Effector memory CD8-positive, alpha-beta T cell (primary cell): ENCODE results near the gene MTA1.

Experiments used
- ATAC-seq: fragments of 150-1000 bp; cut with Tn5 transposase; replicated peaks from 2 replicates; pipeline ENCODE4 v1.10.0; 2021; ENCODE audit warnings: mild to moderate bottlenecking, moderate library complexity
- DNase-seq, 3 experiments: peaks; one replicate each; pipeline ENCODE4 v3.0.0; 2021
- H3K27ac Mint-ChIP-seq, 2 donors: one replicate each; pipeline ENCODE4 v1.8.0; 2022; ENCODE audit warnings: mild to moderate bottlenecking in 2 of 2, mixed read lengths in 2 of 2, moderate library complexity in 2 of 2
- H3K27me3 Mint-ChIP-seq, 2 donors: one replicate each; pipeline ENCODE4 v1.8.0; 2022; ENCODE audit warnings: mixed read lengths in 2 of 2
- H3K36me3 Mint-ChIP-seq: one replicate; pipeline ENCODE4 v1.8.0; 2022; ENCODE audit warnings: mild to moderate bottlenecking, moderate library complexity, mixed read lengths; ENCODE audit not compliant: insufficient read depth
- H3K4me1 Mint-ChIP-seq, 2 donors: one replicate each; pipeline ENCODE4 v1.8.0; 2022; ENCODE audit warnings: low read depth in 2 of 2, mixed read lengths in 2 of 2
- H3K4me3 Mint-ChIP-seq, 2 donors: one replicate each; pipeline ENCODE4 v1.8.0; 2022; ENCODE audit warnings: mild to moderate bottlenecking in 2 of 2, mixed read lengths in 2 of 2, moderate library complexity in 2 of 2
- H3K9me3 Mint-ChIP-seq, 2 donors: one replicate each; pipeline ENCODE4 v1.8.0; 2022; ENCODE audit warnings: mixed read lengths in 2 of 2
- total RNA-seq, 9 experiments: gene quantifications; one replicate each; lab custom pipeline; 2026; lab: John Stamatoyannopoulos, UW

MTA1 gene
- 45.7 to 112 (median 77.0) reads per million in 9 experiments for total RNA-seq

DNA sequence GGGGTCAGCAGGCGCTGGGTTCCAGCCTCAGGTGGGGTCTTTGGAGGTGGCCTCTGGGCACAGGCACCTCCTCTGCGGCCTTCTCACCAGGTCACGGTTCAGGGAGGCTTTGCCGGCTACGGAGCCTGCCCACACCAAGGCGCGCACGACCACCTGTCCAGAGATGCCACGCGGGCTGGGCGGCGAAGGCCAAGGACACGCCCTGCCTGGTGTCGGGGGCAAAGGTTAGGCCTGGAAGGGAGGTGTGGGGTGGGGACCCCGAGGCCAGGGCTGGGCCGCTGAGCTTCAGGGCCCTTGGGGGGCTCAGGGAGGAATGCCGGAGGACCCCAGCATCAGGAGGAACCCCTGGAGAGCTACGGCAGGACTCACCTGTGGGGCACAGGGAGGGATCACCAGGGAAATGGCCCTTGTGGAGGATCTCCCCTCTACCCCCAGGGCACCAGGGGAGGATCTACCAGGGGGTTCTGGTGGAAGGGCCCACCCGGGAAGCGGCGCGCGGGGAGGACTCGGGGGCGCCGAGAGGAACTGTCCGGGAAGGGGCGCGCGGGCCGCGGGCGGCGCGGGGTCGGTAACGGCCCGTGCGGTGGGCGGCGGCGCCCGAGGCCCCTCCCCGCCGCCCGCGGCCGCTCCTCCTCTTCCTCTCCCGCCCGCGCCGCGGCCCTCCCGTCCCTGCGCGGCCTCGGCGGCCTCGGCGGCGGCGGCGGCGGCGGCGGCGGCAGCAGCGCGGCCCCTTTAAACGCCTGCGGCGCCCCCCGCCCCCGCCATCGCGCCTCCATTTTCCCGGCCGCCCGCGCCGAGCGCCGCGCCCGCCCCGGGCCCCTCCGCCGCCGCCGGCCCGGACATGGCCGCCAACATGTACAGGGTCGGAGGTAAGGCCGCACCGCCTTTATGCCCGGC is at the start of gene MTA1:
Gene MTA1 (plus strand): TSS at position 633 of the 897 bp plus-strand sequence. CDS start 209 bp downstream, at position 842.
- Mint-ChIP-seq H3K27me3 (no peaks in the 10 kb centered on the region), H3K4me1 (peaks cover 28 to 30% of the 10 kb centered on the region in 2 donors), H3K27ac (peak within 1 kb of the TSS; percentile 91 to 93), H3K9me3 (no peaks in the 10 kb centered on the region), H3K36me3 (peaks cover 3% of the 10 kb centered on the region), H3K4me3 (peak within 1 kb of the TSS; percentile 86 to 93)
- ATAC-seq, result peak; percentile 63
- DNase-seq, result peak in 2 of 3 experiments; percentile 27 to 36

DNA sequence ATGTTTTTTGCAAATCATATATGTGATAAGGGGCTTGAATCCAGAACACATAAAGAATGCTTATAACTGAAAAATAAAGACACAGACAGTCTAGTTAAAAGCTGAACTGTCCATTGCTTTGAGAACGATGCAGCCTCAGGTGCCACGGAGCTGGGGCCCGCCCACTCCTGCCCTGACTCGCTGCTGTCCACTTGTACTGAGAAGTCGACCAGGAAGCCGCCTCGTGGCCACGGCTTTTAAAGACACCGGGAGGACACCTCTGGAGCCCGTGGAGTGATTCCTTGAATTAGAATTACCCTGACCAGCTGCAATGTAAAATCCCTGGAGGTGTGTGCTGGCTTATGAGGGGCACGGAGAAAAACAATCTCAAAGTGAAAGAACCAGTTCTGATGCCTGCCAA is 45.2 kb upstream of the MTA1 start:
- Mint-ChIP-seq H3K9me3 (no peaks in the 10 kb centered on the region), H3K27me3 (no peaks in the 10 kb centered on the region), H3K4me3 (no peak overlapping the region), H3K27ac (no peak overlapping the region), H3K36me3 (no peaks in the 10 kb centered on the region), H3K4me1 (peaks cover 8 to 11% of the 10 kb centered on the region in 2 donors)
- ATAC-seq (no peak), DNase-seq (no peak)

GRCh38 chr14:105375635-105376057 is 44.0 kb upstream of the MTA1 start:
- H3K27ac Mint-ChIP-seq, result peak overlapping the region; percentile 32 to 51
- H3K27me3 Mint-ChIP-seq, result no peaks in the 10 kb centered on the region
- no peak for DNase-seq
- peaks cover 8 to 11% of the 10 kb centered on the region in 2 donors for H3K4me1 Mint-ChIP-seq
- ATAC-seq, result peak; percentile 56
- no peaks in the 10 kb centered on the region for H3K9me3 Mint-ChIP-seq
- H3K36me3 Mint-ChIP-seq, result no peaks in the 10 kb centered on the region
- no peak overlapping the region for H3K4me3 Mint-ChIP-seq

DNA sequence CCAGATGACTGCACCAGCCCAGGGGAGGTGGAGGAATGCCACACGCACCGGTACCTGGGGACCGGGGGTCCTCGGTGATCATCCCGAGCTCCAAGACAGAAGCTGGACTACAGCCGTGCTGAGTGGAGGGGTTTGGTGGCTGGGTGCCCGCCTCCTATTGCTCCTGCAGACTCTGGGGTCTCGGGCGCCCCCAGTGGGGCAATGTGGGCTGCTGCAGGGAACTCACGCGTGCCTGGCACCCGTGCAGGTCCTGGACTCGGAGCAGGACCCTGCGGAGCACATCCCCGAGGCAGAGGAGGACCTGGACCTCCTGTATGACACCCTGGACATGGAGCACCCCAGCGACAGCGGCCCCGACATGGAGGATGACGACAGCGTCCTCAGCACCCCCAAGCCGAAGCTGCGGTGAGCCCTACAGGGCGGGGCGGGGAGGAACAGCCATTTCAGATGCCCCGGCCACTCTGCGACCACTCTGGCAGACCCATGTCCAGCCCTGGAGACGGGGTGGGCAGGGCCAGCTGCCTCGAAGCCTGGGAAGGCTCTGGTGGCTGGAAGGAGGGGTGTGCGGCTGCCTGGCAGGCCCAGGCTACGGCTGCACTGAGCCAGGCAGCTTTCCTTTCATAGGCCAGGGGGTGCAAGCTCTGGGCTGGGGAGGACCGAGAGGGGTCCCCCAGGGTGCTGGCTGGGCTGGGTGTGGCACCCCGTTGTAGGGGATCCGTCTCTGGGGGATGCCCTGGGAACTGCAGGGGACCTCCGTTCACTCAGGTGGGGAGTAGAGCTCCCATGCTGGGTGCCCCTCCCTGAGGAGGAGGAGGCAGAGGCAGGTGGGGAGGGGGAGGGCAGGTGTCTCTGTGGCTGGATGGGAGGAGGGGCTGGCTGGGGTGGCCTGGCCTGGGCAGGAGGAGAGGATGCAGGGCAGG is 42.8 kb upstream of the MTA1 start:
- peaks cover 8 to 9% of the 10 kb centered on the region in 2 donors for H3K4me1 Mint-ChIP-seq
- H3K4me3 Mint-ChIP-seq, result no peak overlapping the region
- H3K36me3 Mint-ChIP-seq, result no peaks in the 10 kb centered on the region
- peak overlapping the region in 1 of 2 donors; percentile 51 for H3K27ac Mint-ChIP-seq
- ATAC-seq (no peak), DNase-seq (no peak)
- no peaks in the 10 kb centered on the region for H3K9me3 Mint-ChIP-seq
- H3K27me3 Mint-ChIP-seq, result no peaks in the 10 kb centered on the region

- Mint-ChIP-seq H3K27me3 (no peaks in the 10 kb centered on the region), H3K9me3 (no peaks in the 10 kb centered on the region), H3K4me3 (no peak overlapping the region), H3K4me1 (peaks cover 8 to 9% of the 10 kb centered on the region in 2 donors), H3K36me3 (no peaks in the 10 kb centered on the region), H3K27ac (no peak overlapping the region)
- ATAC-seq (no peak), DNase-seq (no peak)
These were observed 42.0 kb upstream of the MTA1 start for GRCh38 chr14:105377555-105378182.

DNA sequence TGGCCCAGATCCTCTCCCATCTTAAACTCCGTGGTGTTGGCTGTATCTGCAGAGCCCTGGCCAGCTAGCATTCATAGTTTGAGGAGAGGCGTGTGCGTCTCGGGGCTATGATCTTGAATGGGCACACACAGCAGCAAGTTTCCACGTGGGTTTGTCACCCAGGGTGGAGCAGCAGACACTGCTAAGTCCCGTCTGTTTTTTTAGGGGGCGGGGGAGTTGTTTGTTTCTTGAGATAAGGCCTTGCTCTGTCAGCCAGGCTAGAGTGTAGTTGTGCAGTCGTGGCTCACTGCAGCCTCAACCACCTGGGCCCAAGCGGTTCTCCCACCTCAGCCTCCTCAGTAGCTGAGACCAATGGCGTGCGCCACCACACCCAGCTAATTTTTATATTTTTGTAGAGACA is 41.4 kb upstream of the MTA1 start:
- H3K9me3 Mint-ChIP-seq, result no peaks in the 10 kb centered on the region
- no peak overlapping the region for H3K4me3 Mint-ChIP-seq
- DNase-seq, result no peak
- no peak for ATAC-seq
- peak overlapping the region in 1 of 2 donors; percentile 31 for H3K27ac Mint-ChIP-seq
- no peaks in the 10 kb centered on the region for H3K27me3 Mint-ChIP-seq
- peaks cover 8 to 9% of the 10 kb centered on the region in 2 donors for H3K4me1 Mint-ChIP-seq
- no peaks in the 10 kb centered on the region for H3K36me3 Mint-ChIP-seq

GRCh38 chr14:105378873-105379685 is 40.5 kb upstream of the MTA1 start:
- H3K4me1 Mint-ChIP-seq, result peaks cover 8 to 9% of the 10 kb centered on the region in 2 donors
- DNase-seq, result no peak
- no peaks in the 10 kb centered on the region for H3K36me3 Mint-ChIP-seq
- ATAC-seq, result no peak
- no peaks in the 10 kb centered on the region for H3K9me3 Mint-ChIP-seq
- H3K27me3 Mint-ChIP-seq, result no peaks in the 10 kb centered on the region
- peak overlapping the region in 1 of 2 donors; percentile 31 for H3K27ac Mint-ChIP-seq
- no peak overlapping the region for H3K4me3 Mint-ChIP-seq

DNA sequence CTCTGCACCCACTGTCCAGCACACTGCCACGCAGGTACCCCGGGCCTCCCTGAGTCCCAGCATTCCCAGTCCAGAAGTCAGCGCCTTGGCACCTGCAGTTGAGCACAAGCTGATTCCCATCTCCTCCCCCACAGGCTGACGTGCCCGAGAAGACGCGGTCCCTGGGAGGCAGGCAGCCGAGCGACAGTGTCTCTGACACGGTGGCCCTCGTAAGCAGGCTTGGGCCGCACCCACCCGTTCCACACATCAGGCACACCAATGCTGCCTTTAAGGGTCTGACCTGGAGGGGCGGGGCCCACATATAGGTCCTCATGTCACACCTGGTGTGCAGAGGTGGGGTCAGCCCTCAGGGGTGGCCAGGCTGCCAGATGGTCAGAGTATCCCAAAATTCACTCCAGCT is 39.7 kb upstream of the MTA1 start:
- Mint-ChIP-seq H3K27ac (no peak overlapping the region), H3K27me3 (no peaks in the 10 kb centered on the region), H3K9me3 (no peaks in the 10 kb centered on the region), H3K36me3 (no peaks in the 10 kb centered on the region), H3K4me3 (no peak overlapping the region), H3K4me1 (peaks cover 8 to 9% of the 10 kb centered on the region in 2 donors)
- ATAC-seq (no peak), DNase-seq (no peak)

GRCh38 chr14:105380756-105381155 is 38.9 kb upstream of the MTA1 start:
- Mint-ChIP-seq H3K9me3 (no peaks in the 10 kb centered on the region), H3K27ac (no peak overlapping the region), H3K36me3 (no peaks in the 10 kb centered on the region), H3K27me3 (no peaks in the 10 kb centered on the region), H3K4me1 (peaks cover 4 to 5% of the 10 kb centered on the region in 2 donors), H3K4me3 (no peak overlapping the region)
- DNase-seq (no peak), ATAC-seq (no peak)

DNA sequence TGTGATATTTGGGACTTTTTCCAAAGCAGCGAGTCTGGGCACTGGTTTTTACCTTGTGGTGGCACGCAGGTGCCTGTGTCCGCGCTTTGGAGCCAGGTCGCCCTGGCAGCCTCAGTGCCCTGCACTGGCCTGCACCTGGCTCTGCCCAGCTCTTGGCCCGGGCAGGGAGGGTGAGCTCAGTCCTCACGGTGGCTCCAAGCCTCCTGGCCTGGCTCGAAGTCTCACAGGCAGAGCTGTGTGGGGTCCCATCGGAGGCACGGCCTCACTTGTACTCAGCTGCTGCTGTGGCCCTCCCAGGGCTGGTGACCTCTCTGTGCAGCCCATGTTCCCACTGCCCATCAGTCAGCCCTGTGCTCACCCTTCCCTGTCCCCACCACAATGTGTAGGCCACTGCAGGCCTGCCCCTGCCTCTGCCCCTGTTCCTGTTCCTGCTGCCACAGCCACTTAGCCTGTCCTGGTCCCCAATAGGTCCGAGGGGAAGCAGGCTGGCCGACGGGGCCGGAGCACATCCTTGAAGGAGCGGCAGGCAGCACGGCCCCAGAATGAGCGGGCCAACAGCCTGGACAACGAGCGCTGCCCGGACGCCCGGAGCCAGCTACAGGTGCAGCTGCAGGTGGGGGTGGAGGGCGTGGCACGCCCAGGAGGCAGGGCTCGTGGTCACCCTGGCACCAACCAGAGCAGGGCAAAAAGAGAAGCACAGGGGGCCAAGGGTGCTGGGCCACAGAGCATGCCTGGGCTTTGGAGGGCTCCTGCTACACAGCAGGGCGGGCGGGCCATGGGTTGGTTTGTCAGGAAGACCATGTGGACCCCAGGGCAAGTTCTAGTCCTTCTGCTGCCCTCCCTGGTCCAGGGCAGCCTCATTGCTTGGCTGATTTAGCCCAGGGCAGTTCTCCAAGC is 37.9 kb upstream of the MTA1 start:
- ATAC-seq (no peak), DNase-seq (no peak)
- H3K36me3 Mint-ChIP-seq, result no peaks in the 10 kb centered on the region
- no peaks in the 10 kb centered on the region for H3K4me1 Mint-ChIP-seq
- no peak overlapping the region for H3K27ac Mint-ChIP-seq
- H3K4me3 Mint-ChIP-seq, result no peak overlapping the region
- no peaks in the 10 kb centered on the region for H3K9me3 Mint-ChIP-seq
- H3K27me3 Mint-ChIP-seq, result no peaks in the 10 kb centered on the region

- no peak for ATAC-seq
- Mint-ChIP-seq H3K27me3 (no peaks in the 10 kb centered on the region), H3K9me3 (no peaks in the 10 kb centered on the region), H3K36me3 (no peaks in the 10 kb centered on the region), H3K4me3 (no peak overlapping the region), H3K4me1 (no peaks in the 10 kb centered on the region), H3K27ac (no peak overlapping the region)
- DNase-seq, result no peak
These were observed 37.1 kb upstream of the MTA1 start for GRCh38 chr14:105382343-105383082.
